GM18526 (cell line): ENCODE data around the gene DNAJC18.

Experiments
- POLR2A ChIP-seq: IDR thresholded peaks from 3 replicates; pipeline ENCODE4 v1.6.1; 2011; ENCODE audit not compliant: insufficient read length; ENCODE audit errors: extremely low read depth

Gene DNAJC18

GRCh38 chr5:139439013-139439903 is at the start of gene DNAJC18:
TSS of gene DNAJC18 (minus strand) at chr5:139439525. CDS start at chr5:139439445, 80 bp downstream.
- TF ChIP-seq POLR2A: peak; percentile 43

DNA sequence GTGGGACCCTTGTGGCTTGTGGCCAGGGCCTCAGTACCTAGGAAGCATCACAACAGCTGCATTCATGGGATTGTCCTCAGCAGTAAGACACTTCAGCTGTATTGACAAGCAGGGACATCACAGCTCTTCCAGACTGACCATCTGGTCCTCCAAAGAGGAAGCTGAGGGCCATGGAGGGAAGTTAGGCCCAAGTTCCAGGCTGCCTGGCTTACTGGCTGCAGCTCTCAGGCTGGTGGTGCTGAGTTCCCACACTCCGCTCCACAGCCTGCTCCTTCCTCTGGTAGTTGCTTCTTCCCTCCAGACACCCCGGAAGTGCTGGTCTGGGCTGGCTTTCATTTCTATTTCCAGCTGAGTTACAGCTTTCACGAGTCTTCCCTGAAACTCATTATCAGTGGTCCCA is 48.9 kb upstream of the DNAJC18 start:
- TF ChIP-seq POLR2A: no peak

DNA sequence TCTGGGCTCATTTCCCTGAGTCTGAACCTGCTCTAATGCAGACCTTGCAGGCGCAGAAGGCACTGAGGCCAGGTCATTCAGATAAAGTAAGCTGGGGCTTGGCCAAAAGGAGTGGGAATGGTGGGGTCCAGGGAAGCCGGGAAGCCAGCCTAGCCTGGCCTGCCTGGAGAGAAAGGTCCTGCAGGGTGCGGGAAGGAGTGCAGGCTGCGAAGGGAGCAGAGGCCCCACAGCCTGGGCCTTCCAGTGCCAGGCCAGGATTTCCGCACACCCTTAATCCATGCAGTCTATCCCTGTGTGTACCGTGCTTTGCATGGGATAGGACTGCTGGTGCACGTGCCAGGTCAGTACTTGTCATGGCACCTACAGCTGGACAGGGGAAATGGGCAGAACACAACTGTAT is 46.9 kb upstream of the DNAJC18 start:
- no peak for TF ChIP-seq POLR2A

DNA sequence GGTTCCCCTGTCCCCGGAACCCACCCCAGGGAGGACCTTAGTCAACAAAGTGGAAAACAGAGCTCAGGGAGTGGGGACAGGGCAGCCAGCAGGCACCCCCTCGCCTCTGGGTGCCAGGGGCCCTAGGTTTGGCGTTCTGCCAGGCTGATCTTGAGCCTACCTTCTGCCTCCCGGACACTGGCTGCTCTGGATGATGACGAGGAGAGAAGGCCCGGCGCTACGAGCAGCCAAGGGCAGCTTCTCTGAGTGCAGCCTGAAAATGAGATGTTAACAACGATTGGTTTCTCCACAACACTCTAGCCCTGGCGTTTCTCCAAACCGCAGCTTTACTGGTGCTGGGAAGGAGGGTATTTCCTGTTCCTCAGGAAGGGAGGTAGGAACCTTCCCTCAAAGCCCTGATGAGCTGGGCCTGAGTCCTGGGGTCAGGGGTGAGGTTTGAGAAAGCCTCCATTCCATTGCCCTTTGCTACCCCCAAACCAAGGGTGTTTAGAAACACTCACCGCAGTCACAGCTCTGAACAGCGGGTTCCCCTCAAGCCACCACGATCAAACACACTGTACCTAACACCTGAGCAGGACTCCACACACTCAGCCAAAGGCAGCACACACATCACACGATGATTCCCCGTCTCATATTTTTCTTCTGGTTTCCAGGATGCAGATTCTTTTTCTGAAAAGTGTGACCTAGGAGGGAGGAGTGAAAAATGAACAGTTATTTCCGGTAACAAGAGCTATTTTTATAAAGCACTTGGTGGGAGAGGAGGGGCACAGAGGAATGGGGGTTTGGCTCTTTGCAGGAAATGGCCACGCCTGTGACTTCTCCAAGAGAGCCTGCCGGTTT is 42.9 kb upstream of the DNAJC18 start, which contains the start of gene STING1:
Gene STING1, minus strand, starts transcription at position 709 of the 840 bp plus-strand sequence. CDS start 1,054 bp downstream, outside the sequence.
- peak; percentile 16 for TF ChIP-seq POLR2A

DNA sequence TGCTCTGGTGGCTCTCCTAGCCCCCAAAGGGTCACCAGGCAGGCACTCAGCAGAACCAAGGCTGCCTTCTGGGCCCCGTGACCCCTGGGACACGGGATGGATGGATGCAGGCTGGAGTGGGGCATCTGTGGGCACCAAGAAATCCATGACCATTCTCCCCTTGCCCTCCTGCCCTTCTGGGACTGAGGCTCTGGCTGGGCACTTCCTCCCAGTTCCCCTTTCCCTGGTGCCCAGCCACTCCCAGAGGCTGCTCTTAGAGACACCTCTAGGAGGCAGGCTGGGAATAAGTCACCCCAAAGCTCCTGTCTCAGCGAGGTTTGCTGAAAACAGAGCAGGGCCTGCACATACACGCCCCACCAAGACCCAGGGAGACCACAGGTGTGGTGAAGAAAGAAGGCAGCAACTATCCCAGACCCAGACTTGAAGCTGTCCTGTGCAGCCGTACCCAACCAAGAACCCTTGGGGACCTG is 42.3 kb upstream of the DNAJC18 start:
- TF ChIP-seq POLR2A: no peak

DNA sequence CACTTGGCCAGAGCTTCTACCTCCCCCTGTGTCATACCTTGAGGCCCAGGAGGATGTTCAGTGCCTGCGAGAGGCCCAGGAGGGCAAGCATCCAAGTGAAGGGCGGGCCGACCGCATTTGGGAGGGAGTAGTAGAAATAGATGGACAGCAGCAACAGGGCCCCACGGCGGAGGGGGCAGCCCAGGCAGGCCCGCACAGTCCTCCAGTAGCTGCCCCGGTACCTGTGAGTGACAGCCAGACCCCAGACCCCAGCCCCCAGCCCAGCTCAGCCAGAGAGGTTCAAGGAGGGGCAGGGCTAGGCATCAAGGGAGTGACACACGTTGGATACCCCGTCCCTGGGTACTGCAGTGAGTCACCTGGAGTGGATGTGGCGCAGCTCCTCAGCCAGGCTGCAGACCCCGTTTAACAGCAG is 41.8 kb upstream of the DNAJC18 start:
- TF ChIP-seq POLR2A: no peak

DNA sequence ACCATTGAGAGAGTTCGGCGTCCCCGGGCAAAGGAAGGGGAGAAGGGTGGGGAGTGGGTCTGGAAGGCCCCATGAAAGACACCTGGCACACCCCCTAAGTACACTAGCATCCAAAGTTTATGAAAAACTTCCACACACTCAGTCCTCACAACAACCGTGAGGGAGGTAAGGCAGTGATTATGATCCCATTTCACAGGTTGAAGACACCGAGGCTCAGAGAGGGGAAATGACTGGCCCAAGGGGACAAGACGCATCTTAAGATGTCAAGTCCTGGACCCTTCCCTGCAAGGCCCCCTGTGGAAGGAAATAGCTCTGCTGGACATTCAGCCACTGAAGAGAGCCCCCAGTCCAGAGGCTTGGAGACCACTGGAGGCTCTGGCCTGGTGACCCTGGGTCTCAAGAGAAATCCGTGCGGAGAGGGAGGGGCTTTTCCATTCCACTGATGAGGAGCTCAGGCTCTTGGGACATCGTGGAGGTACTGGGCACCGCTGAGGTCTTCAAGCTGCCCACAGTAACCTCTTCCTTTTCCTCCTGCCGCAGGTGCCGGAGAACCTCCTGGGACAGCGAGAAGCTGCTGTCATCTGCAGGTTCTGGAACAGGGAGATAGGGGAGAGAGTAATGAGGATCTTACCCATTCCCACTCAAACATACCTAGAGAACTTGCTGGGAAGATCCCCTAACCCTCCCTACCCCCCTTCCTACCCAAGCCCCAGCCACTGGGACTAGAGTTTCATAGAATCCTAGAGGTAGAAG is 36.7 kb upstream of the DNAJC18 start:
- TF ChIP-seq POLR2A: no peak

DNA sequence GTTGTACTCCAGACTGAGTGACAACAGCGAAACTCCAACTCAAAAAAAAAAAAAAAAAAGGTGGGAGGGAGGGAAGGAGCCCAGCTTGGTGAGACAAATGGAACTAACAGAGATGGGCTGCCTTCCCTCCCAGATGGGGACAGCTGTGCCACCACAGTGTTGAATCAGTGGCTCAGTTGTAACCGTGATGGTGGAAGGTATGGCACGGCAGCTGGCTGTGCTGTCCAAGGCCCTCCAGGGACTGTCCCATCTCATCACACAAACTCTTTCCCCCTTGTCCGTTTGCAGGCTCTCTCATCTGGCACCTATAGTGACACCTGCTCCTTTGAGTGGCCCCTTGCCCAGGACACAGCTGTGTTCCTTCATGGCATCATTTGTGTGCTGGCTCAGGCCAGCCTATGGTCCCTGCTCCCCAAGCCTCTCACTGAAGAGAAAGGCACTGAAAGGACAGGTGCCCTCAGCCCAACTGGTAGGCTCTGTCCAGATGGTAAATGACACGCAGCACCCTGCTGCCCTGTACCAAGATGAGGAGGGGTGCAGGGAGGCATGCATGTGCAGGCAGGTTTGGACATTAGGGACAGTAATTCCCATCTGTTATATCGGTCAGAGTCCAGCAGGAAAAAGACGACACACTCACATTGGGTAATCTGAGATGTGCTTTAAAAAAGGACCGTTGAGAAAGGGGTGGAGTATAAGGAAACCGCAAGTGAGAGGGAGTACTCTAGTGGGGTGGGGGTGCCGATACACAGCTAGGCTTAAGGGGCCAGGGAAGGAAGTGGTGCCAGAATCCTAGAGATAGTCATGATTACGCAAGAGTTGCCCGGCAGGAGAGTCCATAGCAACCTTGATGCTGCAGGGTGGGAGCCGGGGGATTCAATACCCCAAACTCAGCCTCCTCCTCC is 35.8 kb upstream of the DNAJC18 start:
- TF ChIP-seq POLR2A: no peak

DNA sequence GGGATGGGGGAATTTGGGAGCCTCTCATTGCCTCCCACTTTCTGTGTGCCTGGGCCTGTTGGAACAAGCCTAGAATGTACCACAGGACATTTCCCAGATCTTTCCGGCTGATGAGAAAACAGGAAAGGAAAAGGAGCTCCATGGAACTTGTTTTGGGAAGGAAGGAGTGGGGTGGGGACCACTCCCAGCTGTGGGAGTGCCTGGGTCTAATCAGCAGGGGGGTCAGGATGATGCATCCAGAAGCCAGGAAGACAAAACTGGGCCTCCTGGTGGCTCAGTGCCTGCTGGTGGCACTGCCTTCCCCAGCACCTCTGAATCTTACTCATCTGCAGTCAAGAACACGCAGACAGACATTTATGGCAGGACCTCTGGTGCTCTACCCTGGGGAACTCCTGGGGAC is 34.2 kb upstream of the DNAJC18 start:
- no peak for TF ChIP-seq POLR2A

GRCh38 chr5:139473105-139473504 is 33.8 kb upstream of the DNAJC18 start:
- no peak for TF ChIP-seq POLR2A

GRCh38 chr5:139472386-139473030 is 33.2 kb upstream of the DNAJC18 start:
- no peak for TF ChIP-seq POLR2A

DNA sequence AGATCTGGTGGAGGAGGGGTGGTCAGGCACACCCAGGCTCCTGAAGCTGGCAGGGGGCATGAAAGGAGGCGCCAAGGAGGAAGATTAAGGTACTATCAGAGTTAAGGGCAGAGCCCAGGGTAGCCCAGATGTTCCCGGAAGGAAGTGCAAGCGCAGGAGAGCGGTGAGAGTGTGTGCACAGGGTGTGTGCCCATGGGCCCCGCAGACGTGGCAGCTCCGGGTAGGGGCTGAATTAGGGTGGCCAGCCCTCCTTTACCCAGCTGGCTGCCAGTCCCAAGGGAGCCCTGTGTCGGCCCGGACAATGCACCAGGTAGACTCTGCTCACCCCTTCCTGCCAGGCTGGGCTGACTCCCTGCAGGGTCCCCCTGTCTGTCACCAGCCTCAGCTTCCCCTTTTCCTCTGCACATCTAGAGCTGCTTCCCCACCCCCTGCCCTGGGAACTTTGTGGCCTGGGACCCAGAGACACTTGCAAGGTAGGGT is 31.5 kb upstream of the DNAJC18 start, which contains the start of gene SMIM33:
Gene SMIM33, plus strand, starts transcription at position 184 of the 480 bp plus-strand sequence. Its CDS starts 118 bp downstream, at position 302.
- TF ChIP-seq POLR2A: no peak

DNA sequence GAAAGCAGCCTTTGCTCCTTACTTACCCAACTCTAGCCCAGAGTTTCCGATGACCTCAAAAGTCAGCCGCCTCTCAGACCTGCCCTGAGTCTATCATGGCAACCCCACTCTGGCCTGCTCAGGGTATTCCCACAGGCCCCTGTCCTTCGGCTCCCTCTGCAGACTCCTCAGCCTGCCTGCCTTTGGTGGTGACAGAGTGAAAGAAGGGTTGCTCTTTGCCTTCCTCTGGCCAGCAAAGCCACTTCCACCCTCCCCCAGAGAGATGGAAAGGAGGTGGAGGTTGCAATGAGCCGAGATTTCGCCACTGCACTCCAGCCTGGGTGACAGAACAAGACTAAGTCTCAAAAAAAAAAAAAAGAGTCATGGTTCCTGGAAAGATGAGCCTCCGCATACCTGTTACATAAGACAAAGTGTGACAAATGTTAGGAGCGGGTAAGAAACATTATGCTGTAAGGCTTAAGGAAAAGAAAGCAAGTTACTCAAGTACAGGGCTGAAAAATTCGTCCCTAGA is 29.2 kb upstream of the DNAJC18 start:
- TF ChIP-seq POLR2A: no peak
